HepG2 (cell line): Measurements from ENCODE around the gene RRAS2. TPM values are rescaled to one million over a fixed set of nuclear protein-coding genes. Genes with fewer than 3 reads are reported as not detected.

Experiments
- BRCA1 ChIP-seq: sonication (generic); formaldehyde crosslinking; IDR thresholded peaks from 2 replicates; pipeline ENCODE4 v1.4.0; 2020; ENCODE audit warnings: missing genetic modification reagents
- CHCHD3 ChIP-seq: sonication (generic); formaldehyde crosslinking; IDR thresholded peaks from 2 replicates; pipeline ENCODE4 v1.8.0; 2022; ENCODE audit warnings: mild to moderate bottlenecking, missing genetic modification reagents, moderate library complexity
- HNRNPLL ChIP-seq: fragments of 200-400 bp; formaldehyde crosslinking; IDR thresholded peaks from 2 replicates; pipeline ENCODE4 v1.6.1; 2017; ENCODE audit warnings: mild to moderate bottlenecking, low read depth, low read length; ENCODE audit not compliant: poor library complexity, severe bottlenecking
- NBN ChIP-seq: fragments of 450-650 bp; conservative IDR thresholded peaks from 2 replicates; pipeline ENCODE4 v1.6.1; 2017
- TEAD2 ChIP-seq: sonication (generic); formaldehyde crosslinking; IDR thresholded peaks from 2 replicates; pipeline ENCODE4 v1.9.0; 2021; ENCODE audit warnings: missing genetic modification reagents
- ZGPAT ChIP-seq: IDR thresholded peaks from 2 replicates; pipeline ENCODE4 v1.6.1; 2016; ENCODE audit warnings: mild to moderate bottlenecking
- polyA plus RNA-seq, 8 experiments: library from polyadenylated mRNA; depleted of rRNA in 3 of 8; stranded (reverse) in 7 of 8; unstranded in 1 of 8; fragments of >200 nt; fragmentation: Illumina TruSeq in 4 of 8; extraction: Trizol in 4 of 8; gene quantifications; 2 replicates each; pipeline versions ENCODE4 v1.2.1 to v1.2.3, GENCODE V29; 2011 to 2016; ENCODE audit warnings: low read depth in 4 of 8, missing spikeins in 1 of 8, mixed read lengths in 1 of 8; ENCODE audit not compliant: insufficient read depth in 1 of 8
- total RNA-seq, 5 experiments: library from RNA; depleted of rRNA; stranded (reverse); fragments of >200 nt; fragmentation: Illumina TruSeq; extraction: Trizol; gene quantifications; 2 replicates each; pipeline ENCODE4 v1.2.3, GENCODE V29; 2016; ENCODE audit warnings: low read depth in 1 of 5
- TF ChIP-seq, protein P1 (sequence below): sonication (generic); formaldehyde crosslinking; IDR thresholded peaks from 2 replicates; pipeline ENCODE4 v1.4.0; 2020; ENCODE audit warnings: missing genetic modification reagents
- TF ChIP-seq, protein P2 (sequence below): sonication (generic); formaldehyde crosslinking; conservative IDR thresholded peaks from 2 replicates; pipeline ENCODE4 v1.8.1; 2023; ENCODE audit warnings: missing genetic modification reagents

RRAS2 gene
- total and polyA plus RNA-seq, 2 of the 13 experiments (the other 11 are each of a cell fraction or from before 2014, with no cell fraction given) = 19.0 to 44.1 TPM

GRCh38 chr11:14235701-14236100, 123.3 kb downstream of the RRAS2 start (continued):
- TF ChIP-seq, protein P1, sequence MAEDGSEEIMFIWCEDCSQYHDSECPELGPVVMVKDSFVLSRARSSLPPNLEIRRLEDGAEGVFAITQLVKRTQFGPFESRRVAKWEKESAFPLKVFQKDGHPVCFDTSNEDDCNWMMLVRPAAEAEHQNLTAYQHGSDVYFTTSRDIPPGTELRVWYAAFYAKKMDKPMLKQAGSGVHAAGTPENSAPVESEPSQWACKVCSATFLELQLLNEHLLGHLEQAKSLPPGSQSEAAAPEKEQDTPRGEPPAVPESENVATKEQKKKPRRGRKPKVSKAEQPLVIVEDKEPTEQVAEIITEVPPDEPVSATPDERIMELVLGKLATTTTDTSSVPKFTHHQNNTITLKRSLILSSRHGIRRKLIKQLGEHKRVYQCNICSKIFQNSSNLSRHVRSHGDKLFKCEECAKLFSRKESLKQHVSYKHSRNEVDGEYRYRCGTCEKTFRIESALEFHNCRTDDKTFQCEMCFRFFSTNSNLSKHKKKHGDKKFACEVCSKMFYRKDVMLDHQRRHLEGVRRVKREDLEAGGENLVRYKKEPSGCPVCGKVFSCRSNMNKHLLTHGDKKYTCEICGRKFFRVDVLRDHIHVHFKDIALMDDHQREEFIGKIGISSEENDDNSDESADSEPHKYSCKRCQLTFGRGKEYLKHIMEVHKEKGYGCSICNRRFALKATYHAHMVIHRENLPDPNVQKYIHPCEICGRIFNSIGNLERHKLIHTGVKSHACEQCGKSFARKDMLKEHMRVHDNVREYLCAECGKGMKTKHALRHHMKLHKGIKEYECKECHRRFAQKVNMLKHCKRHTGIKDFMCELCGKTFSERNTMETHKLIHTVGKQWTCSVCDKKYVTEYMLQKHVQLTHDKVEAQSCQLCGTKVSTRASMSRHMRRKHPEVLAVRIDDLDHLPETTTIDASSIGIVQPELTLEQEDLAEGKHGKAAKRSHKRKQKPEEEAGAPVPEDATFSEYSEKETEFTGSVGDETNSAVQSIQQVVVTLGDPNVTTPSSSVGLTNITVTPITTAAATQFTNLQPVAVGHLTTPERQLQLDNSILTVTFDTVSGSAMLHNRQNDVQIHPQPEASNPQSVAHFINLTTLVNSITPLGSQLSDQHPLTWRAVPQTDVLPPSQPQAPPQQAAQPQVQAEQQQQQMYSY (CRISPR knock-in tag) = no peak
- no peak for TF ChIP-seq BRCA1 (CRISPR knock-in tag)
- TF ChIP-seq HNRNPLL = no peak
- no peak for TF ChIP-seq NBN
- TF ChIP-seq CHCHD3 (CRISPR knock-in tag) = no peak
- TF ChIP-seq, protein P2, sequence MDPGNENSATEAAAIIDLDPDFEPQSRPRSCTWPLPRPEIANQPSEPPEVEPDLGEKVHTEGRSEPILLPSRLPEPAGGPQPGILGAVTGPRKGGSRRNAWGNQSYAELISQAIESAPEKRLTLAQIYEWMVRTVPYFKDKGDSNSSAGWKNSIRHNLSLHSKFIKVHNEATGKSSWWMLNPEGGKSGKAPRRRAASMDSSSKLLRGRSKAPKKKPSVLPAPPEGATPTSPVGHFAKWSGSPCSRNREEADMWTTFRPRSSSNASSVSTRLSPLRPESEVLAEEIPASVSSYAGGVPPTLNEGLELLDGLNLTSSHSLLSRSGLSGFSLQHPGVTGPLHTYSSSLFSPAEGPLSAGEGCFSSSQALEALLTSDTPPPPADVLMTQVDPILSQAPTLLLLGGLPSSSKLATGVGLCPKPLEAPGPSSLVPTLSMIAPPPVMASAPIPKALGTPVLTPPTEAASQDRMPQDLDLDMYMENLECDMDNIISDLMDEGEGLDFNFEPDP (CRISPR knock-in tag) = no peak
- no peak for TF ChIP-seq TEAD2 (CRISPR knock-in tag)
- no peak for TF ChIP-seq ZGPAT
- TF ChIP-seq, all 625 proteins: peak for 0
